Smooth muscle cell (in vitro differentiated cells): Measurements from ENCODE around the gene ATP5IF1. TPM values are rescaled to one million over a fixed set of nuclear protein-coding genes. Genes with fewer than 3 reads are reported as not detected.

Experiments used
- DNase-seq: peaks from one replicate; lab custom pipeline; 2025; ENCODE audit not compliant: unreplicated experiment; lab: John Stamatoyannopoulos, UW
- H2AFZ ChIP-seq: fragments of 200-600 bp; sonication (generic); 2 replicates; pipeline ENCODE4 v1.6.0; 2016; ENCODE audit warnings: antibody characterized with exemption, low read depth, mild to moderate bottlenecking
- H3F3A ChIP-seq: fragments of 200-600 bp; sonication (generic); 2 replicates; pipeline ENCODE4 v1.6.0; 2017; ENCODE audit warnings: antibody characterized with exemption, low read depth
- H3K27ac ChIP-seq: fragments of 200-600 bp; sonication (generic); 2 replicates; pipeline ENCODE4 v1.5.1; 2016; ENCODE audit warnings: low read depth, mild to moderate bottlenecking
- H3K27me3 ChIP-seq: fragments of 200-600 bp; sonication (generic); 2 replicates; pipeline ENCODE4 v1.6.1; 2016; ENCODE audit warnings: low read depth, mild to moderate bottlenecking
- H3K36me3 ChIP-seq: fragments of 200-600 bp; sonication (generic); 2 replicates; pipeline ENCODE4 v1.5.1; 2016; ENCODE audit warnings: low read depth
- H3K4me1 ChIP-seq: fragments of 200-600 bp; sonication (generic); 2 replicates; pipeline ENCODE4 v1.5.1; 2016; ENCODE audit warnings: low read depth
- H3K4me2 ChIP-seq: fragments of 200-600 bp; sonication (generic); 2 replicates; pipeline ENCODE4 v1.6.0; 2016; ENCODE audit warnings: mild to moderate bottlenecking
- H3K4me3 ChIP-seq: fragments of 200-600 bp; sonication (generic); 2 replicates; pipeline ENCODE4 v1.5.1; 2016; ENCODE audit warnings: mild to moderate bottlenecking
- H3K79me2 ChIP-seq: fragments of 200-600 bp; sonication (generic); 2 replicates; pipeline ENCODE4 v1.6.0; 2016; ENCODE audit warnings: low read depth, mild to moderate bottlenecking
- H3K9ac ChIP-seq: fragments of 200-600 bp; sonication (generic); 2 replicates; pipeline ENCODE4 v1.6.0; 2016; ENCODE audit warnings: low read depth
- H3K9me3 ChIP-seq: fragments of 200-600 bp; sonication (generic); replicated peaks from 2 replicates; pipeline ENCODE4 v1.5.1; 2016; ENCODE audit warnings: low read depth
- H4K20me1 ChIP-seq: fragments of 200-600 bp; sonication (generic); 2 replicates; pipeline ENCODE4 v1.6.0; 2016; ENCODE audit warnings: low read depth
- WGBS: methylation state at CpG from one replicate; pipeline ENCODE4 v1.1.7; 2016; ENCODE audit warnings: low lambda C conversion rate; 5-methylcytosine and 5-hydroxymethylcytosine counted together
- polyA plus RNA-seq: library from polyadenylated mRNA; unstranded; fragments of >200 nt; fragmentation: Nextera tagmentation; extraction: Ambion mirVana; gene quantifications from 2 replicates; pipeline ENCODE4 v1.2.1, GENCODE V29; 2016
- total RNA-seq: library from RNA; depleted of rRNA; stranded (reverse); fragments of >200 nt; gene quantifications from 2 replicates; pipeline ENCODE4 v1.2.3, GENCODE V29; 2014
- TF ChIP-seq, protein P1 (sequence below): fragments of 200-600 bp; sonication (generic); IDR thresholded peaks from 2 replicates; pipeline ENCODE4 v1.5.1; 2017; ENCODE audit warnings: borderline replicate concordance, mild to moderate bottlenecking, antibody characterized with exemption; ENCODE audit not compliant: insufficient read depth, poor library complexity, severe bottlenecking

The ATP5IF1 gene
- total and polyA plus RNA-seq, 2 experiments from 2014 or later: 460 to 550 TPM

DNA sequence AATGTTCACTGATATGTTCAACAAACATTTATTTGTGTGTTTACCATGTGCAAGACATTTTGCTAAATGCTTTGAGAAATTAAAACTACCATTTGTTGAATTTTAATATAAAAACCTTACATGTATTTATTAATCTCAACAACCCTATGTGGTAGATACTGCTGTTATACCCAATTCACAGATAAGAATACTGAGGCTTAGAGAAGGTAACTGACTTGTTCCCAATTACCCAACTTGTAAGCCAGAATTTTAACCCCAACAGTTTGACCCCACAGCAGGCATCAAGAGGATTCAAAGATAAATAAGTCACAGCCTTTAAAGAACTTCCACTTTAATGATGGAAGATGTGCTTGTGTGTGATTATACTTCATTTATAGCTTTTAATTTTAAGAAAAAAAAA, 6.8 kb upstream of the ATP5IF1 start:
- no peaks in the 10 kb centered on the region for H3F3A ChIP-seq
- H3K27ac ChIP-seq: no peak overlapping the region
- DNase-seq: no peak
- no peak overlapping the region for H3K4me2 ChIP-seq
- H3K36me3 ChIP-seq: peaks cover 21% of the 10 kb centered on the region
- H3K9me3 ChIP-seq: no peaks in the 10 kb centered on the region
- peaks cover 68% of the 10 kb centered on the region for H3K79me2 ChIP-seq
- H3K4me1 ChIP-seq: peaks cover 3% of the 10 kb centered on the region
- no peak overlapping the region for H3K9ac ChIP-seq
- TF ChIP-seq, protein P1, sequence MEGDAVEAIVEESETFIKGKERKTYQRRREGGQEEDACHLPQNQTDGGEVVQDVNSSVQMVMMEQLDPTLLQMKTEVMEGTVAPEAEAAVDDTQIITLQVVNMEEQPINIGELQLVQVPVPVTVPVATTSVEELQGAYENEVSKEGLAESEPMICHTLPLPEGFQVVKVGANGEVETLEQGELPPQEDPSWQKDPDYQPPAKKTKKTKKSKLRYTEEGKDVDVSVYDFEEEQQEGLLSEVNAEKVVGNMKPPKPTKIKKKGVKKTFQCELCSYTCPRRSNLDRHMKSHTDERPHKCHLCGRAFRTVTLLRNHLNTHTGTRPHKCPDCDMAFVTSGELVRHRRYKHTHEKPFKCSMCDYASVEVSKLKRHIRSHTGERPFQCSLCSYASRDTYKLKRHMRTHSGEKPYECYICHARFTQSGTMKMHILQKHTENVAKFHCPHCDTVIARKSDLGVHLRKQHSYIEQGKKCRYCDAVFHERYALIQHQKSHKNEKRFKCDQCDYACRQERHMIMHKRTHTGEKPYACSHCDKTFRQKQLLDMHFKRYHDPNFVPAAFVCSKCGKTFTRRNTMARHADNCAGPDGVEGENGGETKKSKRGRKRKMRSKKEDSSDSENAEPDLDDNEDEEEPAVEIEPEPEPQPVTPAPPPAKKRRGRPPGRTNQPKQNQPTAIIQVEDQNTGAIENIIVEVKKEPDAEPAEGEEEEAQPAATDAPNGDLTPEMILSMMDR: no peak
- H3K27me3 ChIP-seq: no peaks in the 10 kb centered on the region
- H3K4me3 ChIP-seq: no peak overlapping the region
- H4K20me1 ChIP-seq: no peaks in the 10 kb centered on the region
- no peak overlapping the region for H2AFZ ChIP-seq

DNA sequence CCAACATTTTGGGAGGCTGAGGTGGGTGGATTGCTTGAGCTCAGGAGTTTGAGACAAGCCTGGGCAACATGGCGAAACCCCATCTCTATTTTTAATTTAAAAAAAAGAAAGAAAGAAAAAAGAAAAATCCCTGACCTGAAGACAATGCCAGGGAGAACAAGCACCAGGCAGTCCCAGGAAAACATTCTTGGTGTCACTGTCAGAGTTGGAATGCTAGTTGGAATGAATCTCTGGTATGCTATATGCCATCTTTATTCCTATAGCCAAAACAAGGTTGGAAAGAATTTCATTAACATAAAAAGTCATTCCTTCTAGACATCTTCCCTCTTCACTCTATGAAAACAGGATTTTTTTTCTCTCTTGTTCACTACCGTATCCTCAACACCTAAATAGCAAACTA, 5.9 kb upstream of the ATP5IF1 start:
- Histone ChIP-seq H4K20me1 (no peaks in the 10 kb centered on the region), H3K9me3 (no peaks in the 10 kb centered on the region), H3K9ac (no peak overlapping the region), H3K4me3 (no peak overlapping the region), H3K27me3 (no peaks in the 10 kb centered on the region), H3K4me1 (peaks cover 3% of the 10 kb centered on the region), H3K27ac (no peak overlapping the region), H3K4me2 (no peak overlapping the region), H3K79me2 (peaks cover 64% of the 10 kb centered on the region), H3K36me3 (peaks cover 21% of the 10 kb centered on the region), H2AFZ (no peak overlapping the region), H3F3A (no peaks in the 10 kb centered on the region)
- DNase-seq: no peak
- 97% methylated on average over 2 of the region's 2 CpGs for WGBS
- TF ChIP-seq, protein P1: no peak

DNA sequence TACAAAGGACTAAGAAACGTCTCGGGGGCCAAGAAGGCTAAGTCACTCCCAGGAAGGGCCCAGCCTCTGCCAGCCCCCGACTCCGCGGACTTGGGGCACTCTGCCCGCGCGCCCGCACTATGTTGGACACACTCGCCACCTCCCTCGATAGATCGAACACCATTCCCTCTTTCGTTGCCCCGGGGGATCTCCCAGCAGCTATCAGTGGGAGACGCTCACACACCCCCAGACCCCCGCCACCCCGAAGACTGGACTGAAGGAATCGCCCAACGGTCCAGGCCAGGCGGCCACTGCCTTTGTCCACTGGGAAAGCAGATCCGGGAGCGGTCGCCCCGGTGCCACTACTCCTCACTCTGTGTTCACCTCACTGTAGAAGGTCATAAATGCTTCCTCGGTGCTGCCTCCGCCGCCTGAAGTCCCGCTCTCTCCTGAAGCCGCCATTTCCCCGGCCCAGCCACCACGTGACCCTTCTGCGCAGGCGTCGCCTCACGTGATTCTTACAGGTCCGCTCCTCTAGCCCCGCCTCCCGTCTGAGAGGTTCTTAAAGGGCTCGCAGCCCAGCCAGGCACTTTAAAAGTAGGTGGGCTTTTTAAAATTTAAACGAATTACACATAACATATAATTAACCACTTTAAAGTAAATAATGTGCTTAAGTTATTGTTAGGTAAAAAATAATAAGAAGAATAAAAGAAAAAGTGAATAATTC, 3.2 kb upstream of the ATP5IF1 start, which contains the start of gene DNAJC8:
TSS of gene DNAJC8 (minus strand) at position 472 of the 706 bp plus-strand sequence. CDS start at position 441, 31 bp downstream.
- H3K27ac ChIP-seq: peak within 1 kb of the TSS; percentile 71
- no peaks in the 10 kb centered on the region for H4K20me1 ChIP-seq
- 2% methylated on average over 38 of the region's 40 CpGs for WGBS
- peak within 1 kb of the TSS; percentile 81 for H3K4me3 ChIP-seq
- H2AFZ ChIP-seq: peak within 1 kb of the TSS; percentile 83
- peak within 1 kb of the TSS; percentile 93 for H3K4me2 ChIP-seq
- H3K4me1 ChIP-seq: peaks cover 3% of the 10 kb centered on the region
- H3K27me3 ChIP-seq: no peaks in the 10 kb centered on the region
- peaks cover under 1% of the 10 kb centered on the region for H3F3A ChIP-seq
- no peaks in the 10 kb centered on the region for H3K9me3 ChIP-seq
- DNase-seq: peak; percentile 68
- peak within 1 kb of the TSS; percentile 96 for H3K9ac ChIP-seq
- TF ChIP-seq, protein P1: no peak
- H3K79me2 ChIP-seq: peaks cover 69% of the 10 kb centered on the region
- H3K36me3 ChIP-seq: peaks cover 8% of the 10 kb centered on the region

DNA sequence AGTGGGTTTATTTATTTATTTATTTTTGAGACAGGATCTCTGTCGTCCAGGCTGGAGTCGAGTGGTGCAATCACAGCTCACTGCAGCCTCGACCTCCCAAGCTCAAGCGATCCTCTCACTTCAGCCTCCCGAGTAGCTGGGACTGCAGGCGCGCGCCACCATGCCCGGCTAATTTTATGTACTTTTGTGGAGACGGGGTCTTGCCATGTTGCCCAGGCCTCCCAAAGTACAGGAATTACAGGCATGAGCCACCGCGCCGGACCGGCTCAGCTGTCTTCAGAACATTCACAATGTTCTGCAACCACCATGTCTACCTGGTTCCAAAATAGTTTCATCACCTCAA, 2.7 kb upstream of the ATP5IF1 start:
- H3K9ac ChIP-seq: no peak overlapping the region
- peak overlapping the region; percentile 93 for H3K4me2 ChIP-seq
- no peak for DNase-seq

More for the DNA sequence above, 2.7 kb upstream of the ATP5IF1 start:
- Histone ChIP-seq H2AFZ (peak overlapping the region; percentile 83), H3K27ac (no peak overlapping the region), H3K79me2 (peaks cover 73% of the 10 kb centered on the region), H3K4me1 (peaks cover 3% of the 10 kb centered on the region), H3K4me3 (peak overlapping the region; percentile 81), H3K36me3 (peaks cover 7% of the 10 kb centered on the region), H3K9me3 (no peaks in the 10 kb centered on the region), H3K27me3 (no peaks in the 10 kb centered on the region), H4K20me1 (no peaks in the 10 kb centered on the region), H3F3A (peaks cover 6% of the 10 kb centered on the region)
- TF ChIP-seq, protein P1: no peak
- whole genome bisulfite sequencing: 82% methylated on average over 14 of the region's 14 CpGs
